ENCODE results near the gene CTDSPL. TPM values are rescaled to one million over a fixed set of nuclear protein-coding genes. Genes with fewer than 3 reads are reported as not detected.
A peak's percentile ranks its signal among the peaks of the same experiment; 100 is the strongest.

Gene CTDSPL
- total RNA-seq, 1 experiment from 2014 or later = 81.9 TPM

DNA sequence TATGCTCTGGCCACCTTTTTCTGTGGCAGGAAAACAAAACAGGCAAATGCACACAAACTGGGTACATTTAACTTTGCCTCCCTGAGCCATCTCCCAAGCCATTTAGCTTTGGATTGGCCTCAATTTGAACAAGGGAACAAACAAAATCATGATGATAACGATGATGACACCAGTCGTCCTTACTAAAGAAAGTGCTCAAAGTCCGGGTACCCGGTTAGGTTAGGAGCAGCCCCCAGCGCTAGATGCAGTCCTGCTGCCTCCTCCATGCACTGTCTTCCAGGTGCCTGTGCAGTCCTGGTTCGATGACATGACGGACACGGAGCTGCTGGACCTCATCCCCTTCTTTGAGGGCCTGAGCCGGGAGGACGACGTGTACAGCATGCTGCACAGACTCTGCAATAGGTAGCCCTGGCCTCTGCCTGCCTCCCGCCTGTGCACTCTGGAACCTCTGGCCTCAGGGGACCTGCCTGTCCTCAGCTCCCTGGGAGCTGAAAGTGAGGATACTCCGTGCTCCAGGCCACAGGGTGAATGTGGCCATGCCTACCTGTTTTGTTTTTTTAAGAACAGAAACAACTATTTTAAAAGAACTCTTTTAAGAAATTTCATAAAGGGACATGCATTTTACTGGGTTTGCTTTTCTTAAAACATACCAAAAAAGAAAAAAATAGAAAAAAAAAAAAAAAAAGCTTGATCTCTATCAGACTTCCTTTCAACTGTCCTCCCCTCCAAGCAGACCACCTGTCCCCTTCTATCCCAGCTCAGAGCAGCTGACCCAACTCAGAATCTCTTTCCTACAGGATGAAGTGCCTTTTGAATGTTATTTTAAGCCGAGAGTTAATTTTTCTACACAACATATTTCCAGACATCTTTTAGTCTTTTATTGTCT lies 119.0 kb downstream of the CTDSPL start:
- CTCF ChIA-PET = interaction anchor here (1.9 kb wide), 1 partner anchor 16 kb away, joined by 7 read pairs; no protein-coding TSS in a partner anchor
- H3K4me3 Mint-ChIP-seq (ENCODE audit: low read depth, unreplicated experiment) = no peak overlapping the region
- peak overlapping the region; percentile 2 for H3K27ac Mint-ChIP-seq (ENCODE audit: unreplicated experiment)
- TF ChIP-seq, protein P1, sequence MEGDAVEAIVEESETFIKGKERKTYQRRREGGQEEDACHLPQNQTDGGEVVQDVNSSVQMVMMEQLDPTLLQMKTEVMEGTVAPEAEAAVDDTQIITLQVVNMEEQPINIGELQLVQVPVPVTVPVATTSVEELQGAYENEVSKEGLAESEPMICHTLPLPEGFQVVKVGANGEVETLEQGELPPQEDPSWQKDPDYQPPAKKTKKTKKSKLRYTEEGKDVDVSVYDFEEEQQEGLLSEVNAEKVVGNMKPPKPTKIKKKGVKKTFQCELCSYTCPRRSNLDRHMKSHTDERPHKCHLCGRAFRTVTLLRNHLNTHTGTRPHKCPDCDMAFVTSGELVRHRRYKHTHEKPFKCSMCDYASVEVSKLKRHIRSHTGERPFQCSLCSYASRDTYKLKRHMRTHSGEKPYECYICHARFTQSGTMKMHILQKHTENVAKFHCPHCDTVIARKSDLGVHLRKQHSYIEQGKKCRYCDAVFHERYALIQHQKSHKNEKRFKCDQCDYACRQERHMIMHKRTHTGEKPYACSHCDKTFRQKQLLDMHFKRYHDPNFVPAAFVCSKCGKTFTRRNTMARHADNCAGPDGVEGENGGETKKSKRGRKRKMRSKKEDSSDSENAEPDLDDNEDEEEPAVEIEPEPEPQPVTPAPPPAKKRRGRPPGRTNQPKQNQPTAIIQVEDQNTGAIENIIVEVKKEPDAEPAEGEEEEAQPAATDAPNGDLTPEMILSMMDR (IDR thresholded peaks at IDR 0.05; ENCODE audit: unreplicated experiment) = no peak
- no peaks in the 10 kb centered on the region for H3K9me3 Mint-ChIP-seq (ENCODE audit: low read depth, unreplicated experiment)
- H3K36me3 Mint-ChIP-seq (ENCODE audit: insufficient read depth, unreplicated experiment) = peaks cover 6% of the 10 kb centered on the region
- no peaks in the 10 kb centered on the region for H3K27me3 Mint-ChIP-seq (ENCODE audit: unreplicated experiment)
- BruUV-seq (replicated peaks) = no TSS peak
- peaks cover 22% of the 10 kb centered on the region for H3K4me1 Mint-ChIP-seq (ENCODE audit: low read depth, unreplicated experiment)
- intact Hi-C loops (cut with micrococcal nuclease; ENCODE audit: unreplicated experiment) = no loop called here
- no peak for DNase-seq

DNA sequence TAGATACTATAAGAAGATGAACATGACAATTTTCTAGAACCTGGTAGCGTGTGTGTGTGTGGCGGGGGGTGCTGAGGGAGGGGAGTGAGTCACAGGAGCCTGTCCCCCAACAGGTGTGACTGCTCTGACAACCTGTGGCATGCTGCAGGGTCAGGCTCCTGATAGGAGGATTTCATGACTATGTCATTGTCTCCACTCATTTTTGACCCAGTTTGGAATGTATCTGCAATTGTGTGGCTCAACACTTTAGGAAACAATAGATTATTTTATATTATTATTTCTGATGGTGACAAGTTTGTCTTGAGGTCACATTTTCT lies 119.6 kb downstream of the CTDSPL start:
- peak; percentile 61 for DNase-seq
- CTCF ChIA-PET = interaction anchor here (1.9 kb wide), 1 partner anchor 16 kb away, joined by 7 read pairs; no protein-coding TSS in a partner anchor
- Mint-ChIP-seq H3K4me3 (ENCODE audit: low read depth, unreplicated experiment) (no peak overlapping the region), H3K27me3 (ENCODE audit: unreplicated experiment) (no peaks in the 10 kb centered on the region), H3K9me3 (ENCODE audit: low read depth, unreplicated experiment) (no peaks in the 10 kb centered on the region), H3K36me3 (ENCODE audit: insufficient read depth, unreplicated experiment) (peaks cover 6% of the 10 kb centered on the region), H3K27ac (ENCODE audit: unreplicated experiment) (peak overlapping the region; percentile 2), H3K4me1 (ENCODE audit: low read depth, unreplicated experiment) (peaks cover 22% of the 10 kb centered on the region)
- TF ChIP-seq, protein P1 (IDR thresholded peaks at IDR 0.05; ENCODE audit: unreplicated experiment) = no peak
- BruUV-seq (replicated peaks) = no TSS peak
- intact Hi-C loops (cut with micrococcal nuclease; ENCODE audit: unreplicated experiment) = no loop called here

DNA sequence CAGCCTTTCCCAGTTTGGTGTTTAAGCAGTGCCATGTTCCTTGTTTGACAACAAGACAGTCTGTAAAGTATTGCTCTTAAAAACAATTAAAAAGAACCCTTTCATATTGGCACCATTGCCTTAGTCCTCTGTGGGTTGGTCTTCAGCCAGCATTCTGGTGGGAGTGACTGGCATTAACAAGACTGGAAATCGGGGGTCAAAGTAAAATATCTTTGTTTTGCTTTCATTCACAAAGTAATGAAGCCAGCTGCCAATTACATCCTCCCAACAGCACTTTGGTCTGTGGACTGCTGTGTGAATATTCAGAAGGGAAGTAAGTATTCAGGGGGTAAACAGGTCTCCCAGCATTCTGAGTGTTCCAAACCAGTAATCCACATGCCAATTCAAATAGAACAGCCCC lies 120.7 kb downstream of the CTDSPL start:
- DNase-seq = no peak
- intact Hi-C loops (cut with micrococcal nuclease; ENCODE audit: unreplicated experiment) = no loop called here
- H3K4me1 Mint-ChIP-seq (ENCODE audit: low read depth, unreplicated experiment) = peaks cover 22% of the 10 kb centered on the region
- H3K27ac Mint-ChIP-seq (ENCODE audit: unreplicated experiment) = peak overlapping the region; percentile 2
- TF ChIP-seq, protein P1 (IDR thresholded peaks at IDR 0.05; ENCODE audit: unreplicated experiment) = no peak
- H3K27me3 Mint-ChIP-seq (ENCODE audit: unreplicated experiment) = no peaks in the 10 kb centered on the region
- CTCF ChIA-PET = no interaction called here
- H3K4me3 Mint-ChIP-seq (ENCODE audit: low read depth, unreplicated experiment) = no peak overlapping the region
- H3K36me3 Mint-ChIP-seq (ENCODE audit: insufficient read depth, unreplicated experiment) = peaks cover 12% of the 10 kb centered on the region
- H3K9me3 Mint-ChIP-seq (ENCODE audit: low read depth, unreplicated experiment) = no peaks in the 10 kb centered on the region
- no TSS peak for BruUV-seq (replicated peaks)

DNA sequence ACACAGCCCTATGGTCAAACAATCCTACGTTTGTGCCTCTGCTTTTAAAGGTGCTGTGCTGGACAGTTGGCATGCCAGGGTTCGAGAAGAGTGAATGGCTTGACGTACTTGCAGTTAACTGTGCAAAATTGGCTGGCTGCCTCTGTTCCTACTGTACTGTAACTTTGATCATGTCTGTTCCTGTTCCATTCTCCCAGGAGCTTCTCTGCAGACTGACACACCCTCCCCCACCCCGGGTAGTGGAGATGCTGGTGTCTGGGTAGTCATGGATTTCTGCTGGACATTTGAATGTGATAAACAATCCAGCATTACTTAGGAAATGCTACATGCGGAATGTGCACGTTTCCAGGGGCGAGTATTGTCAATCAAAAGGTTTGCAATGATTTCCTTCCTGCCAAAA lies 122.4 kb downstream of the CTDSPL start:
- no peaks in the 10 kb centered on the region for H3K27me3 Mint-ChIP-seq (ENCODE audit: unreplicated experiment)
- TF ChIP-seq, protein P1 (IDR thresholded peaks at IDR 0.05; ENCODE audit: unreplicated experiment) = no peak
- H3K27ac Mint-ChIP-seq (ENCODE audit: unreplicated experiment) = no peak overlapping the region
- intact Hi-C loops (cut with micrococcal nuclease; ENCODE audit: unreplicated experiment) = no loop called here
- peaks cover 18% of the 10 kb centered on the region for H3K36me3 Mint-ChIP-seq (ENCODE audit: insufficient read depth, unreplicated experiment)
- BruUV-seq (replicated peaks) = no TSS peak
- H3K9me3 Mint-ChIP-seq (ENCODE audit: low read depth, unreplicated experiment) = no peaks in the 10 kb centered on the region
- H3K4me3 Mint-ChIP-seq (ENCODE audit: low read depth, unreplicated experiment) = no peak overlapping the region
- no peak for DNase-seq
- H3K4me1 Mint-ChIP-seq (ENCODE audit: low read depth, unreplicated experiment) = peaks cover 36% of the 10 kb centered on the region
- CTCF ChIA-PET = interaction anchor here (0.6 to 1.2 kb wide), 2 partner anchors 9 to 135 kb away, joined by 3 to 4 read pairs; no protein-coding TSS in a partner anchor
